Fibroblast of mammary gland (primary cell): ENCODE measurements around the gene TCP11.

Experiments used
- DNase-seq: peaks from one replicate; pipeline ENCODE4 v3.0.0-alpha.2; 2010; ENCODE audit warnings: low read depth
- H3K4me3 ChIP-seq: 2 replicates; pipeline ENCODE4 v1.5.1; 2011; ENCODE audit warnings: low read depth, mild to moderate bottlenecking, low read length, moderate library complexity; ENCODE audit not compliant: control insufficient read depth
- CTCF ChIP-seq: conservative IDR thresholded peaks from 2 replicates; pipeline ENCODE4 v1.5.1; 2011; ENCODE audit warnings: low read depth, low read length, inconsistent platforms; ENCODE audit not compliant: control insufficient read depth, insufficient read depth

TCP11 gene

GRCh38 chr6:35080821-35081425 lies 60.2 kb downstream of the TCP11 start:
- no peak overlapping the region for H3K4me3 ChIP-seq
- TF ChIP-seq CTCF: no peak
- DNase-seq: no peak

- no peak overlapping the region for H3K4me3 ChIP-seq
- no peak for TF ChIP-seq CTCF
- DNase-seq: no peak
Measured at GRCh38 chr6:35080016-35080680, 61.0 kb downstream of the TCP11 start.

GRCh38 chr6:35079311-35080000 lies 61.7 kb downstream of the TCP11 start:
- no peak for DNase-seq
- H3K4me3 ChIP-seq: no peak overlapping the region
- no peak for TF ChIP-seq CTCF

GRCh38 chr6:35078896-35079295 lies 62.2 kb downstream of the TCP11 start:
- TF ChIP-seq CTCF: no peak
- no peak for DNase-seq
- no peak overlapping the region for H3K4me3 ChIP-seq

GRCh38 chr6:35078226-35078850 lies 62.8 kb downstream of the TCP11 start:
- DNase-seq: no peak
- no peak for TF ChIP-seq CTCF
- H3K4me3 ChIP-seq: no peak overlapping the region

GRCh38 chr6:35077713-35078105 lies 63.4 kb downstream of the TCP11 start:
- no peak for DNase-seq
- no peak for TF ChIP-seq CTCF

More at GRCh38 chr6:35077713-35078105, 63.4 kb downstream of the TCP11 start:
- no peak overlapping the region for H3K4me3 ChIP-seq
